ENCODE results near the gene HOXC9. TPM values are rescaled to one million over a fixed set of nuclear protein-coding genes. Genes with fewer than 3 reads are reported as not detected.

The HOXC9 gene
- total and polyA plus RNA-seq, 2 of the 8 experiments (the other 6 are each of a cell fraction or from before 2014, with no cell fraction given), result not detected

GRCh38 chr12:53973236-53974042, 26.5 kb upstream of the HOXC9 start:
- no peak overlapping the region for H2BK5ac ChIP-seq (ENCODE audit: low read depth, low read length)
- no peak overlapping the region for H2AFZ ChIP-seq (ENCODE audit: low read length)
- H2AK5ac ChIP-seq (ENCODE audit: low read depth, low read length), result no peak overlapping the region
- H4K91ac ChIP-seq (replicated peaks; ENCODE audit: insufficient read length, low read length), result no peak overlapping the region
- H3K27ac ChIP-seq (ENCODE audit: low read depth, low read length), result no peak overlapping the region
- H3K23ac ChIP-seq (ENCODE audit: insufficient read length), result no peak overlapping the region
- no peak overlapping the region for H4K5ac ChIP-seq (ENCODE audit: insufficient read length, low read depth, low read length)
- 8% methylated on average over 28 of the region's 71 CpGs; no CpG with 5 or more reads in 1 of the 2 experiments for WGBS, 2 experiments (ENCODE audit: extremely low coverage in 1 of 2, insufficient coverage in 1 of 2, insufficient read length in 1 of 2, insufficient replicate concordance in 2 of 2, low coverage in 1 of 2, low lambda C conversion rate in 2 of 2, missing lambda C conversion rate in 1 of 2)
- FAIRE-seq, result no peak
- H2BK20ac ChIP-seq (ENCODE audit: low read length), result no peak overlapping the region
- H2BK120ac ChIP-seq (replicated peaks; ENCODE audit: low read depth, low read length), result no peak overlapping the region
- no peak overlapping the region for H3K4ac ChIP-seq (replicated peaks; ENCODE audit: insufficient read length, low read depth, low read length)
- H3K4me3 ChIP-seq (ENCODE audit: extremely low read depth in 1 of 4, insufficient read depth in 2 of 4, low read depth in 3 of 4, low read length in 4 of 4), result peak overlapping the region in 2 of 4 experiments; percentile 5 to 50; a peak in 4 of 8 replicates
- H3K4me1 ChIP-seq (replicated peaks in 1 of 4; ENCODE audit: control insufficient read depth in 3 of 4, insufficient read depth in 4 of 4, low read length in 3 of 4), result peaks cover 0 to 10% (median 4%) of the 10 kb centered on the region in 4 experiments; a peak in 5 of 7 replicates
- H4K20me1 ChIP-seq (replicated peaks in 1 of 2; ENCODE audit: control insufficient read depth in 1 of 2, insufficient read depth in 2 of 2, low read length in 2 of 2), result peaks cover 14 to 22% of the 10 kb centered on the region in 2 experiments
- DNase-seq (ENCODE audit: low read depth in 1 of 2, low spot score in 2 of 2), result no peak
- H3K36me3 ChIP-seq (ENCODE audit: control insufficient read depth in 2 of 4, insufficient read depth in 4 of 4, low read length in 3 of 4), result peaks cover 0 to 3% (median 0%) of the 10 kb centered on the region in 4 experiments; a peak in 1 of 8 replicates
- H3K9me3 ChIP-seq (ENCODE audit: insufficient read depth in 2 of 2, low read depth in 1 of 2, low read length in 1 of 2), result 0 out of 4 replicates have a peak, but pooled peaks cover 0 to 2% of the 10 kb centered on the region in 2 experiments
- H3K56ac ChIP-seq (replicated peaks; ENCODE audit: insufficient read length, low read depth, low read length), result no peak overlapping the region
- H3K9ac ChIP-seq (replicated peaks in 1 of 4; ENCODE audit: extremely low read depth in 1 of 4, low read depth in 3 of 4, low read length in 3 of 4), result no peak overlapping the region
- peak overlapping the region; percentile 29 to 65 for H3K4me2 ChIP-seq (ENCODE audit: insufficient read depth in 1 of 2, low read depth in 2 of 2, low read length in 2 of 2)
- no peak overlapping the region for H2BK15ac ChIP-seq (ENCODE audit: low read length)
- POLR2A ChIA-PET (ENCODE audit: partially characterized antibody), result interaction anchor here (1.0 to 1.4 kb wide), 3 partner anchors 12 to 107 kb away, joined by 3 to 4 read pairs (median 4); no protein-coding TSS in a partner anchor
- H2BK12ac ChIP-seq (ENCODE audit: low read depth, low read length), result peak overlapping the region; percentile 68
- peak overlapping the region; percentile 60 for H3K18ac ChIP-seq (ENCODE audit: extremely low read depth, low read length)
- CTCF ChIA-PET (ENCODE audit: partially characterized antibody), result interaction anchor here (0.9 to 2.8 kb wide), 5 partner anchors 14 to 50 kb away, joined by 3 to 13 read pairs (median 3); no protein-coding TSS in a partner anchor
- peak overlapping the region; percentile 35; the same call in 1 of the 2 replicates for H4K8ac ChIP-seq (ENCODE audit: extremely low read depth, insufficient read depth, low read length)
- peaks cover 1% of the 10 kb centered on the region; the same call in 1 of the 2 replicates for H3K23me2 ChIP-seq (ENCODE audit: low read depth, low read length)
- no peak overlapping the region for H3K14ac ChIP-seq (ENCODE audit: insufficient read length)
- H3K79me1 ChIP-seq (ENCODE audit: low read depth, low read length), result no peaks in the 10 kb centered on the region
- H3K79me2 ChIP-seq (ENCODE audit: control insufficient read depth in 1 of 2, insufficient read depth in 2 of 2, low read length in 2 of 2), result no peaks in the 10 kb centered on the region
- H3K27me3 ChIP-seq (replicated peaks in 1 of 4; ENCODE audit: control insufficient read depth in 3 of 4, extremely low read depth in 1 of 4, insufficient read depth in 3 of 4, low read length in 3 of 4), result peaks cover 99 to 100% (median 100%) of the 10 kb centered on the region in 4 experiments
- peak; percentile 93 for TF ChIP-seq EZH2 (IDR thresholded peaks at IDR 0.05; ENCODE audit: low read depth, low read length, severe bottlenecking)
- no peak for TF ChIP-seq E2F6 (IDR thresholded peaks at IDR 0.05)
- no peak for TF ChIP-seq YY1 (IDR thresholded peaks at IDR 0.05; ENCODE audit: low read depth, low read length)
- no peak for TF ChIP-seq NANOG (IDR thresholded peaks at IDR 0.05; ENCODE audit: insufficient read depth, low read depth, low read length, poor library complexity, severe bottlenecking)
- no peak for TF ChIP-seq CBX5 (IDR thresholded peaks at IDR 0.05; ENCODE audit: low read depth, low read length)
- no peak for TF ChIP-seq TAF1 (IDR thresholded peaks at IDR 0.05; ENCODE audit: low read depth, low read length)
- no peak for TF ChIP-seq HDAC2 (IDR thresholded peaks at IDR 0.05; ENCODE audit: borderline replicate concordance in 1 of 2, low read depth in 2 of 2, low read length in 2 of 2)
- no peak for TF ChIP-seq JUND (IDR thresholded peaks at IDR 0.05; ENCODE audit: low read length)
- TF ChIP-seq CHD1 (IDR thresholded peaks at IDR 0.05; ENCODE audit: low read depth, low read length), result no peak
- TF ChIP-seq KDM4A (IDR thresholded peaks at IDR 0.05; ENCODE audit: low read depth, low read length, severe bottlenecking), result peak; percentile 29
